Activated T-cell treated with anti-CD3 and anti-CD28 coated beads for 48 hours (primary cell): ENCODE measurements around the gene GZMM.

Source experiments
- DNase-seq: peaks from one replicate; pipeline ENCODE4 v3.0.0-alpha.2; 2020; ENCODE audit warnings: low read depth

Gene GZMM

DNA sequence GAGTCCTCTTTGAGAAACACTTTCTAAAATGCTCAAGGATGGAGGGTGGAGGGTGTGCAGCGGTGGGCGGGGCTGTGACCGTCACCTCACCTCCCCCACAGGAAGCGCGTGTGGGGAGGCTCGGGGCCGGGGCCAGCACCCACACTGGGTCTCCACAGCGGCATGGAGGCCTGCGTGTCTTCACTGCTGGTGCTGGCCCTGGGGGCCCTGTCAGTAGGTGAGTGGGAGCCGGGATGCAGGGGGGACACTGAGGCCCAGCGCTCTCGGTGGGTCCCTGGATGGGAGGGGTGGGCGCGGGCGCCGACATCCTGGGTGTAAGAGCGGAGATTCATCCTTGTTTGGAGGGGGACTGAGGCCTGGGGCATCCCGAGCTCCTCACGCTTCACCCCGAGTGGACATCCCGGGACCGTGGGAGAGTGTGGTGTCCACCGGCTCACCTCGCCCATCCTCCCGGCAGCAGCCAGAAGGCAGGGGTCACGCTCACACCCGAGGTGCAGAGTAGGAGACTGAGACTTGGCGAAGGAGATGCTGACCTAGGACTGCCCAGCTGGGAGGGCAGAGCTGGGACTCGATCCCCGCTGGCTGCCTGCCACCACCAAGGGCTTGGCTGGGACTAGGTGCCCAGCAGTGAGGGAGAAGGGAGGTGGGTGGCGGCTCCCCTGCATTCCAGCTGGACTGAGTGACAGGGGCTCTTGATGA, at the start of gene GZMM:
TSS of gene GZMM (plus strand) at position 144 of the 699 bp plus-strand sequence. CDS start at position 163, 19 bp downstream.
- peak; percentile 64 for DNase-seq

DNA sequence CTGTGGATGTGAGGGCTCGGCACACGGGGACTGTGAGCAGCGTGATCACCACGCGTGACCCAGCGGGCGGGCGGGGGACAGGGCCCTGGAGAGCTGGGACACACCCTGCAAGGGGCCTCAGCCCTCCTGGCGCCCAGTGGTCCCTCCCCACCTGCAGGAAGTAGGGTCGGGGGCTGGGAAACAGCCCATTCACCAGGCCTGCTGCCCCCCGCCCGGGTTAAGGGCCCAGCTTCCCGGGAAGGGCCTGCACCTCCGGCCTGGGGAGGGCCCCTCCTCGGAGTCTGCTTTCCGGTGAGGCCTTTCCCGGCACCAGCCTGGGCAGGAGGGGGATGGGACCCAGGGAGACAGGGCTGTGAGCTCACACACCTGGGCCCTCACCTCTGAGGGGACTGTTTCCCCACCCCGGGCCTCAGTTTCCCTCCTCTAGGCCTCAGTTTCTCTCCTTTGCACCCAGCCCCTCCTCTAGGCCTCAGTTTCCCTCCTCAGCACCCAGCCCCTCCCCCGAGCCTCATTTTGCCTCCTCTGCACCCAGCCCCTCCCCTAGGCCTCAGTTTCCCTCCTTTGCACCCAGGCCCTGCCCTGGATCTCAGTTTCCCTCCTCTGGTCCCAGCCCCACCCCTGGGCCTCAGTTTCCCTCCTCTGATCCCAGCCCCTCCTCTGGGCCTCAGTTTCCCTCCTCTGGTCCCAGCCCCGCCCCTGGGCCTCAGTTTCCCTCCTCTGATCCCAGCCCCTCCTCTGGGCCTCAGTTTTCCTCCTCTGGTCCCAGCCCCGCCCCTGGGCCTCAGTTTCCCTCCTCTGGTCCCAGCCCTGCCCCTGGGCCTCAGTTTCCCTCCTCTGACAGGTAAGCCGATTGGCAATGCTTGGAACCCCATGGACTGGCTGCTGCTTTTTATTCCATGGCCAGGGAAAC, 49.4 kb upstream of the GZMM start:
- DNase-seq = no peak

DNA sequence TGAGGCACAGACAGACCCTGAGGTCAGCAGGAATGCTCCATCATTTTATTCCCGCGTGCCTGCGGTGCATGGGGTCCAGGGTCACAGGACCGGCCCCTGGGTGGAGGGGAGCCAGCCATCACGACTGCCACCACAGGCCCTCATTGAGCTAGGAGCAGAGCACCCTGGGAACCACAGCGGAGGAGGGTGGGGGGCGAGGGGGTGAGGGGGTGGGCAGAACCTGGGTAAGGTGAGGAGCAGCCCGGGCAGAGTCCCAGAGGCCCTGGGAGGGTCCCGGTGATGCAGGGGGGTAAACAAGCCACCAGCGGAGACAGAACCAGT, 48.8 kb upstream of the GZMM start:
- no peak for DNase-seq

DNA sequence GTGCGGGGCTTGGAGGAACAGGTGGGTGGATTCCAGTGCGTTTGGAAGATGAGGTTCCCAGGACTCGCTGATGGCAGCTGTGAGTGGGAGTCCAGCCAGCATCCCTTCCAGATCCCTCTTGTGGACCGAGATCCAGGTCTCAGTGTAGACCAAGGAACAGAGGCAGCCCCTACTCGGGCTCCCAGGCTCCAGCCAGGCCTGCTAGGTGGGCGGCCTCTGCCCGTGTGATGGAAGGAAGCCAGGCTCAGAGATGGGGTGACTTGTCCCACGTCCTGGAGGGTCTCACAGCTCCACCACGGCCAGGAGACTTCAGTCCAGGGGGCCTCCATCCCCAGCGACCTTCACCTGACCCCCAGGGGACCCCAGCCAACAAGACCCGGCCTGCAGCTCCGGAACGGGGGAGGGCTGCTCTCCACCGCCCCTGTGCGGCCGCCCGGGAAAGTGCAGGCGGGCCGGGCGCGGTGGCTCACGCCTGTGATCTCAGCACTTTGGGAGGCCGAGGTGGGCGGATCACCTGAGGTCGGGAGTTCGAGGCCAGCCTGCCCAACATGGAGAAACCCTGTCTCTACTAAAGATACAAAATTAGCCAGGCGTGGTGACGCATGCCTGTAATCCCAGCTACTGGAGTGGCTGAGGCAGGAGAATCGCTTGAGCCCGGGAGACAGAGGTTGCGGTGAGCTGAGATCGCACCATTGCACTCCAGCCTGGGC, 48.3 kb upstream of the GZMM start:
- peak; percentile 73 for DNase-seq

DNA sequence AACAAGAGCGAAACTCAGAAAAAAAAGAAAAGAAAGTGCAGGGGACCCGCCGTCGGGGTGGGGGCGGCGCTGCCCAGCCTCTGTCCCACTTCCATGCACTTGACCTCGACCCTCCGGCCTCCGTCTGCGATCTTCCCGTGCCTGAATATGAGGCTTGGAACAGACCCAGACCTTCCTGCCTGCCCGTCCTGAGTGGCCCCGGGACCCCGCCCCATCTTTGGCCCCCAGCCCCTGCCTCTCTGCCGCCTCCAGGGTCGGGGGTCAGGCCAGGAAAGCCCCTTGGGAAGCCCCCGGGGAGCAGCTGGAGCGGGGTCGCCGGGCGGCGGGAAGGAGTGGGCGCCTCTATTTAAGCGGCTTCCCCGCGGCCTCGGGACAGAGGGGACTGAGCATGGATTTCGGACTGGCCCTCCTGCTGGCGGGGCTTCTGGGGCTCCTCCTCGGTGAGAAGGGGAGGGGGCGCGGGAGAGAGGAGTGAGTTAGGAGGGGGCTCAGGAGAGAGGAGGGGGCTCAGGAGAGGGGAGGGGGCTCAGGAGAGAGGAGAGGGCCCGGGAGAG, 47.7 kb upstream of the GZMM start, which contains the start of gene MADCAM1:
TSS of gene MADCAM1 (plus strand) at position 375 of the 554 bp plus-strand sequence. CDS start at position 389, 14 bp downstream.
- no peak for DNase-seq

DNA sequence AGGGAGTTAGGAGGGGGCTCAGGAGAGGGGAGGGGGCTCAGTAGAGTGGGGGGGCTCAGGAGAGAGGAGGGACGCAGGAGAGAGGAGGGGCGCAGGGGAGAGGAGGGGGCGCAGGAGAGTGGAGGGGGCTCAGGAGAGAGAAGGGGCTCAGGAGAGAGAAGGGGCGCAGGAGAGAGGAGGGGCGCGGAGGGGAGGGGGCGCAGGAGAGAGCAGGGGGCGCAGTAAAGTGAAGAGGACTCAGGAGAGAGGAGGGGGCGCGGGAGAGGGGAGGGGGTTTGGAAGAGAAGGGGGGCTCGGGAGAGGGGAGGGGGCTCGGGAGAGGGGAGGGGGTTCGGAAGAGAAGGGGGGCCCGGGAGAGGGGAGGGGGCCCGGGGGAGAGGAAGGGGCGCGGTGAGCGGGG, 46.9 kb upstream of the GZMM start:
- DNase-seq = no peak

DNA sequence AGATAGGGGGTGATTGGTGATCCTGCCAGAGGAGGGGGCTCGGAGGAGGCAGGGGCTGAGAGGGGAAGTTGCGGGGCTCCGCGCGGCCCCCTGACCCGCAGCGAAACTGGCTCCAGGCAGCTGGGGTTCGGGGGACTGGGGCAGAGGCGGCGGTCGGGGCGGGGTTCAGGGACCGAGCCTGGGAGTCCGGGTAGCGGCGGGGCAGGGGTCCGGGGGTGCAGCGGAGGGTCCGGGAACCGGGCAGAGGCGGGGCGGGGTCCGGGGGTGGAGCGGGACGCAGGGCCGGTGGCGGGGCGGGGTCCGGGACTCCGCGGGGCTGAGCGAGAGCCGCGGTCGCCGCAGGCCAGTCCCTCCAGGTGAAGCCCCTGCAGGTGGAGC, 46.4 kb upstream of the GZMM start:
- DNase-seq = no peak

DNA sequence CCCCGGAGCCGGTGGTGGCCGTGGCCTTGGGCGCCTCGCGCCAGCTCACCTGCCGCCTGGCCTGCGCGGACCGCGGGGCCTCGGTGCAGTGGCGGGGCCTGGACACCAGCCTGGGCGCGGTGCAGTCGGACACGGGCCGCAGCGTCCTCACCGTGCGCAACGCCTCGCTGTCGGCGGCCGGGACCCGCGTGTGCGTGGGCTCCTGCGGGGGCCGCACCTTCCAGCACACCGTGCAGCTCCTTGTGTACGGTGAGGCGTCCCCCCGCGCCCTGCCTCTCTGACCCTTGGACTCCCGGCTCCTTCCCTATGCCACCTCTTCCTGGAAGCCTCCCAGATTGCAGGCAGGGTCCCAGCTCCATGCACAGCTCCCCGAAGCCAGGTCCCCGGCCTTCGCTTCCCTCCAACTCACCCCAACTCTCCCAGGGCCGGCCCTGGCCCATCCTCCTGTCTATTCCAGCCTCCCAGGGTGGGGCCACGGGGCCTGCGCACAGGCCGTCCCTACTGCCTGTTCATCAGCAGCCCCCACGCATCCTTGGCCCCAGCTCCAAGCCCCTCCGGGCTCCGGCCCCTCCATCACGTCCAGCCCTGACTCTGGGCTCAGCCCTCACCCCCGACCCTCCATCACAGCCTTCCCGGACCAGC, 45.9 kb upstream of the GZMM start:
- DNase-seq = no peak

DNA sequence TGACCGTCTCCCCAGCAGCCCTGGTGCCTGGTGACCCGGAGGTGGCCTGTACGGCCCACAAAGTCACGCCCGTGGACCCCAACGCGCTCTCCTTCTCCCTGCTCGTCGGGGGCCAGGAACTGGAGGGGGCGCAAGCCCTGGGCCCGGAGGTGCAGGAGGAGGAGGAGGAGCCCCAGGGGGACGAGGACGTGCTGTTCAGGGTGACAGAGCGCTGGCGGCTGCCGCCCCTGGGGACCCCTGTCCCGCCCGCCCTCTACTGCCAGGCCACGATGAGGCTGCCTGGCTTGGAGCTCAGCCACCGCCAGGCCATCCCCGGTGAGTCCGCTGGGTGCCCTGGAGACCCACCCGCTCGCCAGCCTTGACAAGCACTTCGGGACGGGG, 45.4 kb upstream of the GZMM start:
- no peak for DNase-seq

DNA sequence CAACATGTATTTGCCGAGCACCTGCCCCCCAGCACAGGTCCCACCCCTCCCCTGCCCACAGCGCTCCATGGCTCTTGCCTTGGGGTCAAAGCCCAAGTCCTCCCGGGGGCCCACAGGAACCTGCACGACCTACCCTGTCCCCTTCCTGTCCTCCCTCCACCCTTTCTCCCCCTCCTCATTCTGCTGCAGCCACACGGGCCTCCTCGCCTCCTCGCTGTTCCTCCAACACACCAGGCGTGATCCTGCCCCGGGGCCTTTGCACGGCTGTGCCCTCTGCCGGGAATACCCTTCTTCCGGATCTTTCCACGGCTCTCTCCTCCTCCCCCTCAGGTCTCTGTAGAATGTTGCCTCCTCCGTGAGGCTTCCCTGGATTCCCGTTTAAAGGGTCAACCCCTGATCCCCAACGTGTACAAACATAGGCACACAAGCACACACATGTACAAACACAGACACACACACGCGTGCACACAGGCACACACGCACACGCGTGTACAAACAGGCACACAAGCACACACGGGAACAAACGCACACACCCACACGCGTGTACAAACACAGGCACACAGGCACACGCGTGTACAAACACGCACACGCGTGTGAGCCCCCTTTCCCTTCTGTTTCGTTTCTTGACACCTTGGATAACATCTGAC, 44.8 kb upstream of the GZMM start:
- DNase-seq = no peak

DNA sequence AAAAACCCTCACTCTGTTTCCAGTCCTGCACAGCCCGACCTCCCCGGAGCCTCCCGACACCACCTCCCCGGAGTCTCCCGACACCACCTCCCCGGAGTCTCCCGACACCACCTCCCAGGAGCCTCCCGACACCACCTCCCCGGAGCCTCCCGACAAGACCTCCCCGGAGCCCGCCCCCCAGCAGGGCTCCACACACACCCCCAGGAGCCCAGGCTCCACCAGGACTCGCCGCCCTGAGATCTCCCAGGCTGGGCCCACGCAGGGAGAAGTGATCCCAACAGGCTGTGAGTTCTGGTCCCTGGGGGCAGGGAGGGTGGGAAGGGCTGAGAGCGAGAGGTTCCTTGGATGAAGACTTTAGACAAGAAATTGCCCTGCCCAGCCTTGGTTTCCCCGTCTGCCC, 42.2 kb upstream of the GZMM start:
- DNase-seq = no peak

DNA sequence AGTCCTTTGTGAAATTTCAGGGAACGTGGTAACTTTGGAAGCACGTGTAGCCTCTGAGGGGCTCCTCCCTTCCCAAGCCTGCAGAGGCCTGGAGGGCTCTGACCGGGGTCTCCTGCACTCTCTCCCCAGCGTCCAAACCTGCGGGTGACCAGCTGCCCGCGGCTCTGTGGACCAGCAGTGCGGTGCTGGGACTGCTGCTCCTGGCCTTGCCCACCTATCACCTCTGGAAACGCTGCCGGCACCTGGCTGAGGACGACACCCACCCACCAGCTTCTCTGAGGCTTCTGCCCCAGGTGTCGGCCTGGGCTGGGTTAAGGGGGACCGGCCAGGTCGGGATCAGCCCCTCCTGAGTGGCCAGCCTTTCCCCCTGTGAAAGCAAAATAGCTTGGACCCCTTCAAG, 39.2 kb upstream of the GZMM start:
- no peak for DNase-seq

DNA sequence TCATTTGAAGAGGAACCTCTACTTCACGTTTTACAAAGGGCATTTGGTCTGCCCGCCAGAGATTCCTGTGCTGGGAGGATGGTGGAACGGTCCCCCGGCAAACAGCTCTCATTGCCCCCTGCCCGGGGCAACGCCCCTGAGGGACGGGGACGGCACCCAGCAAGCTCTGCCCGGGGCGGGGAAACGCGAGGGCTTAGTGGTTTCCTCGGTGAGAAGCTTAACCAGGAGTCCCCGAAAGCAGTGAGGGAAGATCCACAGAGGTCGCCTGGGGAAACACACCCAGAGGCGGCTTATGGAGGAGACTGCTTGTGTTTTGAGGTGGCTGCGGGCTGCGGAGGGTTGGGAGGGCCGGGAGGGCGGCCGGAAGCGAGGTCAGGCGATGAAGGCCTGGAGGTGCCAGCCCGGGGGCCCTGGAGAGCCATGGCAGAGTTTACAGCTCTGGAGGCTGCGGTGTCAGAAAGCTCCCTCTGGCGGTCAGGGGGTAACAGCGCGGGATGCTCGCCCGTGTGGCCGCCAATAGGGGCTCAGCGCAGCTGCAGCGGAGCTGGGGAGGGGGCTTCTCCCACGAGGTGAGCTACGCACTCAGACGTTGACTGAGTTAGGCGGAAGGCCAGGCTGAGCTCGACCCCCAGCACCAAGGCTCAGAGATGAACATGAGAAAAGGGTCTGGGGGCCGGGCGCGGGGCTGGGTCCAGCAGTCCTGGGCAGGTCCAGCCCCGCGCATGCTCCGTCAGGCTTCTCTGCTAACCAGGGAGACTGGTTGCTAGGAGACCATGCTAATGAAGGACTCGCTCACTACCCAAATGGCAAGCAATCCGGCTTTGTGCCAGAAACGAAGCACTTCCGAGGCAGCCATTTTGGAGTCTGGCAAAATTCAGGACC, 37.2 kb upstream of the GZMM start:
- DNase-seq = peak; percentile 86

DNA sequence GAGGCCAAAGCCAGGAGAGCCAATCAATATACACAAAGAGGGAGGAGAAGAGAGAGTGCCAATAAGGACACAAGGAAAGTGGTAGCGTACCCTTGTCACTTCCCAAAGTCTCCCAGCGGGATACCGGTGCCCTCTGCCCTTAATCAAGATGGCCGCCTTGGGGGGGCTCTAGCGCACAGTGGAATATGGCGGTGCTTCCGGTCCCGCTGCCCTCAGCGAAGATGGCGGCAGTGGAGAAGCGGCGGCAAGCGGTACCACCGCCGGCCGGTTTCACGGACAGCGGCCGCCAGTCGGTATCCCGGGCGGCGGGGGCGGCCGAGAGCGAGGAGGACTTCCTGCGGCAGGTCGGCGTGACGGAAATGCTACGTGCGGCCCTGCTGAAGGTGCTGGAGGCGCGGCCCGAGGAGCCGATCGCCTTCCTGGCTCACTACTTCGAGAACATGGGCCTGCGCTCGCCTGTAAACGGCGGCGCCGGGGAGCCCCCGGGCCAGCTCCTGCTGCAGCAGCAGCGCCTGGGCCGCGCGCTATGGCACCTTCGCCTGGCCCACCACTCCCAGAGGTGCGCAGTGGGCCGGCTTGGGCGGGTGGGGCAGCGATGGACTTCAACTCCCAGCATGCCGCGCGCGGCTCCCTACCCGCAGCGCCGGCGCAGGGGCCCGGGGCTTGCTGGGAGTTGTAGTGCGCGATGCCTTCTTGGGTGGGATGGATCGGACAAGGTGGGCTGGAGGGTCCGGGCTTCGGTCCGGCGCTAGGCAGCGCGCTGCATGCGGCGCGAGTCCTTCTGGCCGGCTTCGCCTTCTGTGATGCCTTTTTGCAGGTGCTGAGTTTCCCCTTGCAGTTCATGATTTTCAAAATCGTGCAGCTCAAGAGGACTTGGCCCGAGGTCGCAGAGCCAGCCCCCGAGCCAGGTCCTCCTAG, 36.3 kb upstream of the GZMM start, which contains the start of gene TPGS1:
TSS of gene TPGS1 (plus strand) at position 212 of the 918 bp plus-strand sequence. CDS start at position 222, 10 bp downstream.
- DNase-seq = peak; percentile 81

DNA sequence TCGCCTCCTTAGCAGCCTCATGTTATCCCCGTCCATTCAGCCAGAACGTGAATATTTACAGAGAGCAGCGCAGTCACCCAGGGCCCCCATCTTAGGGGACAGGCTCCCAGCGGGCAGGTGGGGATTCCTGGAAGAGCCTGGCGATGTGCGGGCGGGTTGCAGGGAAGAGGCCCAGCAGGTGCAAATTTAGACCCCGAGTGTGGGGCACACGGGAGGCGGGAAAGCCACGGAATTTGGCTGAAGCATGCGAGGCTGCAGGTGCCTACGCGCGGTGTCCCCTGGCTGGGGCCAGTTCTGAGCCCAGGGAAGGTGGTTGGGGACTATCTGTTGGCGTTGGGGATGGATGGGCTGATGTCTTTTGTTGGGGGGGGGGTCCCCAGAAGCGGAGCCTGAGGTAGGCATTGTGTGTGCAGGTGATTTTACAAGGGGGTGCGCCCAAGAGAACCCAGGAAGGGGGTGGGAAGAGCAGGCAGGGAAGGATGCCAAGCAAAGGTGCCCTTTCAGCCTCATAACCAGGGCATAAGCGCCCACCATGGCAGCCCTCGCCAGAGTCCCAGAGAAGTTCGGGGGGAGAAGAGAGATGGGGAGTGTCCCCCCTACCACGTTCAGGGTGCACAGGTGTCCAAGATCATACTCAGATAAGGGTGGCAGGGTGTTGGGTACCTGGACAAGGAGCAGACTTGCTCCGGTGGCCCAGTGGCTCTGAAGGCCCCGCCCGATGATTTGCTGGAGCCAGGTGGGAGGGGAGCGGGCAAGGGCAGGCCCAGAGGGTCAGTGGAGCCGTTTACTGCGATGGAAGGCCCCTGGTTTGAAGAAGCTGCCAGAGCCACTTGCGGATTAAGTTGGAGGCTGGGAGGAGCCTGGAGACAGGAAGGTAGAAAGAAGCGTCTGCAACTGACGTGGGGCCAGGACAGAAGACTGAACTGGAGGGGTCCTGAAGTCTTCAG, 35.4 kb upstream of the GZMM start:
- no peak for DNase-seq

DNA sequence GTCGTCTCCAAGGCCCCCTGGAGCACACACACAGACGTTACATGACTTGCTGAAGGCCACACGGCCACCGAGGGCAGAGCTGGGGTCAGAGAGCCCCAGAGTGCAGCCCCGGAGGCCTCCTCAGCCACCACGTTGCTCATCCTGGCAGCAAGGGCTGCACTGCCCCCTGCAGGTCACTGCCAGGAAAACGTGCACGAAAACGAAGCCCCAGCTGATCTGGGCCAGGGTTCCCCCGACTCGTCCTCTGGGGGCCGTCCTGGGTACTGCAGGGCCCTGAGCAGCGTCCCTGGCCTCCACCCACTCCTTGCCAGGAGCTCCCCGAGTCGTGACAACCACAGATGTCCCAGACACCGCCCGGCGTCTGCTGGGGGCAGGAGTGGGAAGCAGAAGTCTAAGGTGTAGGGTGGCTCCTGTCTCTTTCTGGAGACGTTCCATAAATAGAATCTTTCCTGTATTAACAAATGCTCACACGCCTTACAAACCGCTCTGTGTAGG, 33.2 kb upstream of the GZMM start:
- DNase-seq = peak; percentile 96

DNA sequence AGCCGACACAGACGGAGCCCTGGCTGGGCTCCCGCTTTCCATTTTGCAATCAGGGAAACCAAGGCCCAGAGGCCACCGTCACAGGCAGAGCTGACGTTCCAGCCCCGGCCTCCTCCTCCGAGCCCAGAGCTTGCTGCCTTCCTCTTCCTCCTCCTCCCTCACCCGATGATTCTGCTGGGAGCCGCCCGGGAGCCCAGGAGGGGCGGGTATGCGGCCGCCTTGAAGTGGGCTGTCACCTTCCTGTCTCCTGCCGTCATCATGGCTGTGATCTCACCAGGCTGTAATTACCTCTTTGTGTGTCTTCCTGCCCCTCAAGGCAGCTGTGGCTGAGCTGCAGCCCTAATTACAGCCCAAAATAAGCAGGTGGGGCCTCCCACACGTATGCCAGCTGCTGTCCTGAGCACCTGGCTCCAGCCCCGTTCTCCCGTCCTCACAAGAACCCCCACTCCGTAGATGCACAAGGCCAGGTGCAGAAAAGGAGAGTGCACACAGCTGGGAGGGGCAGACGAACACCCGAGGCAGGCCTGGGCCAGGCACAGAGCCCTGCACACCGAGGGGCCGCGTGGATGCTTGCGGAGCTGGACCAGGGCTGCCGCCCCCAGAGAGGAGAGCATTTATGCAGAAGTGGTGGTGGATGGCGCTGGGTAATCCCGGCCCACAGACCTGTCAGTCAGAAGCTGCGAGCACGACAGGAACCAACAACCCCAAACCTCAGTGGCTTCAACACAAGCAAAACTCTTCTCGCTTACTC, 32.6 kb upstream of the GZMM start:
- DNase-seq = peak; percentile 73
